H54 (cell line): Measurements from ENCODE around the gene KRTAP3-2.

Source experiments
- DNase-seq: peaks from one replicate; pipeline ENCODE4 v3.0.0; 2011; ENCODE audit warnings: low spot score, mixed read lengths; ENCODE audit not compliant: insufficient read length
- FAIRE-seq: peaks from 3 replicates; lab custom pipeline; 2011; peaks lifted over from hg19 to GRCh38; lab: Jason Lieb, UNC
- POLR2A ChIP-seq: IDR thresholded peaks from 2 replicates; pipeline ENCODE4 v1.6.1; 2011; ENCODE audit warnings: low read depth, mild to moderate bottlenecking, low read length

KRTAP3-2 gene

GRCh38 chr17:40967582-40967981 lies 32.1 kb downstream of the KRTAP3-2 start:
- DNase-seq (no peak), FAIRE-seq (no peak)
- no peak for TF ChIP-seq POLR2A

GRCh38 chr17:40966848-40967247 lies 32.9 kb downstream of the KRTAP3-2 start, which contains the start of gene KRT39:
Gene KRT39, minus strand, starts transcription at chr17:40966948. Its CDS starts 92 bp downstream, at chr17:40966856.
- no peak for DNase-seq
- no peak for TF ChIP-seq POLR2A
- no peak for FAIRE-seq

GRCh38 chr17:40963838-40964237 lies 35.9 kb downstream of the KRTAP3-2 start:
- DNase-seq (peak; percentile 15), FAIRE-seq (no peak)
- TF ChIP-seq POLR2A: no peak

GRCh38 chr17:40962059-40962561 lies 37.6 kb downstream of the KRTAP3-2 start:
- no peak for FAIRE-seq
- DNase-seq: no peak
- no peak for TF ChIP-seq POLR2A

- DNase-seq (no peak), FAIRE-seq (no peak)
- TF ChIP-seq POLR2A: no peak
Measured at GRCh38 chr17:40961591-40961990, 38.1 kb downstream of the KRTAP3-2 start.

- DNase-seq: no peak
- no peak for TF ChIP-seq POLR2A
- FAIRE-seq: no peak
Measured at GRCh38 chr17:40960144-40960543, 39.6 kb downstream of the KRTAP3-2 start.

- FAIRE-seq: no peak
- DNase-seq: no peak
- no peak for TF ChIP-seq POLR2A
Measured at GRCh38 chr17:40958086-40958953, 41.4 kb downstream of the KRTAP3-2 start.

- FAIRE-seq (peak; percentile 70), DNase-seq (peak; percentile 45)
- TF ChIP-seq POLR2A: no peak
Measured at GRCh38 chr17:40956401-40957254, 43.1 kb downstream of the KRTAP3-2 start.

- DNase-seq: no peak
Measured at GRCh38 chr17:40953881-40954280, 45.8 kb downstream of the KRTAP3-2 start.

GRCh38 chr17:40952661-40953060 lies 47.0 kb downstream of the KRTAP3-2 start:
- FAIRE-seq (no peak), DNase-seq (no peak)
- TF ChIP-seq POLR2A: no peak

More at GRCh38 chr17:40953881-40954280, 45.8 kb downstream of the KRTAP3-2 start:
- no peak for FAIRE-seq
- TF ChIP-seq POLR2A: no peak

GRCh38 chr17:40952154-40952553 lies 47.6 kb downstream of the KRTAP3-2 start:
- no peak for FAIRE-seq
- no peak for DNase-seq

GRCh38 chr17:40951011-40951622 lies 48.6 kb downstream of the KRTAP3-2 start:
- no peak for FAIRE-seq
- no peak for TF ChIP-seq POLR2A
- DNase-seq: no peak

More at GRCh38 chr17:40952154-40952553, 47.6 kb downstream of the KRTAP3-2 start:
- no peak for TF ChIP-seq POLR2A

GRCh38 chr17:40950176-40950575 lies 49.5 kb downstream of the KRTAP3-2 start:
- no peak for DNase-seq
- no peak for FAIRE-seq

GRCh38 chr17:40949418-40949817 lies 50.3 kb downstream of the KRTAP3-2 start:
- no peak for TF ChIP-seq POLR2A
- FAIRE-seq (no peak), DNase-seq (no peak)

More at GRCh38 chr17:40950176-40950575, 49.5 kb downstream of the KRTAP3-2 start:
- TF ChIP-seq POLR2A: no peak
